Heart right ventricle (tissue), 16 donors: ENCODE data around the gene SMAP1. TPM values are rescaled to one million over a fixed set of nuclear protein-coding genes. Genes with fewer than 3 reads are reported as not detected.

ENCODE experiments used
- ATAC-seq, 8 donors: fragments of 200-7000 bp; cut with Tn5 transposase; one replicate each; pipeline ENCODE4 v1.9.1; 2020; ENCODE audit warnings: mild to moderate bottlenecking in 8 of 8, moderate library complexity in 8 of 8, moderate number of reproducible peaks in 1 of 8
- DNase-seq, 2 donors: peaks; one replicate each; pipeline ENCODE4 v3.0.0-alpha.2; 2020
- H3K27ac ChIP-seq, 10 donors: fragments of 200-600 bp; sonication (generic) in 2 of 10; one replicate each; pipeline versions ENCODE4 v1.5.0 to v1.8.0; 2020 to 2022; ENCODE audit warnings: mild to moderate bottlenecking in 3 of 10
- H3K27me3 ChIP-seq, 7 donors: fragments of 200-600 bp; one replicate each; pipeline ENCODE4 v1.8.0; 2021 to 2022; ENCODE audit warnings: mild to moderate bottlenecking in 2 of 7
- H3K36me3 ChIP-seq, 9 donors: fragments of 200-600 bp; sonication (generic) in 1 of 9; one replicate each; pipeline versions ENCODE4 v1.5.0 to v1.8.0; 2020 to 2022; ENCODE audit warnings: mild to moderate bottlenecking in 2 of 9
- H3K4me1 ChIP-seq, 9 donors: fragments of 200-600 bp; sonication (generic) in 1 of 9; one replicate each; pipeline versions ENCODE4 v1.5.0 to v1.8.0; 2020 to 2022; ENCODE audit warnings: mild to moderate bottlenecking in 4 of 9
- H3K4me3 ChIP-seq, 10 donors: fragments of 200-600 bp; sonication (generic) in 2 of 10; one replicate each; pipeline versions ENCODE4 v1.5.0 to v1.8.0; 2020 to 2022; ENCODE audit warnings: mild to moderate bottlenecking in 7 of 10, moderate library complexity in 2 of 10
- H3K9me3 ChIP-seq, 11 donors: fragments of 200-600 bp in 10 of 11; sonication (generic) in 2 of 11; one replicate each; pipeline versions ENCODE4 v1.5.0 to v1.8.0; 2013 to 2022; ENCODE audit warnings: mild to moderate bottlenecking in 2 of 11, control low read depth in 1 of 11, moderate library complexity in 1 of 11
- CTCF ChIP-seq, 9 donors: fragments of 200-600 bp; sonication (generic) in 2 of 9; IDR thresholded peaks; one replicate each; pipeline versions ENCODE4 v1.5.0 to v1.8.0; 2021 to 2022; ENCODE audit warnings: antibody characterized with exemption in 9 of 9, mild to moderate bottlenecking in 5 of 9, moderate library complexity in 1 of 9
- WGBS, 2 donors: extraction: QIAGEN DNeasy Blood & Tissue Kit; methylation state at CpG; one replicate each; pipeline ENCODE4 v1.1.7; 2013; ENCODE audit warnings: inconsistent platforms in 1 of 2; 5-methylcytosine and 5-hydroxymethylcytosine counted together
- intact Hi-C, 10 donors: fragments of 100-400 bp; cut with DNase I; formaldehyde crosslinking; loops; one replicate each; pipeline versions ENCODE4 v1.11.1 to v1.14.2; 2022
- polyA plus RNA-seq, 2 donors: library from polyadenylated mRNA; stranded (reverse); fragments of 200-250 nt; gene quantifications; one replicate each; pipeline ENCODE4 v1.2.3, GENCODE V29; 2013
- total RNA-seq, 10 donors: library from RNA; stranded (reverse); fragmentation: NEBNext Ultra II Directional in 3 of 10; extraction: Animal tissue kit (Norgen Biotek cat#: 25700) in 3 of 10; gene quantifications; one replicate each; pipeline versions ENCODE4 v1.2.1 to v1.2.4, GENCODE V29; 2021 to 2023
- donor health status: Arrhythmogenic right ventricular cardiomyopathy.
- donor health status: ischemic (EF 13 %, LVEDD 7.1; RV severe dilation, severe dysfunction).
- donor health status: healthy with polysubstance abuse.
- donor health status: DM: no; HTN: yes; CAD: no.
- donor health status: DM: no; HTN: no; CAD: no.
- donor health status: ischemic (EF 25% LVEDD 6.9; RV normal size, moderate dysfunction).
- donor health status: ischemic (EF 25% LVEDD 5.7; RV mildly dilated, moderate dysfunction).
- donor health status: healthy.
- donor health status: DM: yes; HTN: yes; CAD: no.
- donor health status: Ischemic cardiomyopathy.
- donor health status: ischemic (EF 35%, LVEDD 5.7; RV mildly dilated, moderate dysfunction).
- donor health status: nonischemic (EF 11% LVEDD 7.7; RV severe dilation, severe dysfunction).
- donor health status: DM: yes; HTN: yes; CAD: no.
- donor health status: PGD.
- donor health status: ischemic (EF 29% LVEDD 5.4; RV normal size, mild dysfunction).
- donor health status: nonischemic (EF 23%, LVEDD 6.1; RV moderate dilation, normal function).

The SMAP1 gene
- total and polyA plus RNA-seq, 12 donors = 12.8 to 36.3 (median 30.3) TPM

- no peak for DNase-seq
- Histone ChIP-seq H3K36me3 (no peaks in the 10 kb centered on the region), H3K27me3 (peaks cover 0 to 2% (median 0%) of the 10 kb centered on the region in 7 donors), H3K4me1 (no peaks in the 10 kb centered on the region), H3K9me3 (no peaks in the 10 kb centered on the region), H3K4me3 (no peak overlapping the region), H3K27ac (no peak overlapping the region)
- ATAC-seq = no peak
- intact Hi-C loops = loop anchor here in 7 of 10 donors (5.0 to 10.0 kb wide), 6 partner anchors 68 to 362 kb away; partner anchors contain the start of gene B3GAT2 (in 1 of the 7)
- no peak for TF ChIP-seq CTCF (IDR thresholded peaks at IDR 0.05)
- WGBS, 2 donors = 86 to 93% methylated on average over 2 of the region's 2 CpGs
Observed at GRCh38 chr6:70886661-70887060, 219.0 kb downstream of the SMAP1 start.

- H3K4me1 ChIP-seq = no peaks in the 10 kb centered on the region
- H3K27ac ChIP-seq = no peak overlapping the region
- TF ChIP-seq CTCF (IDR thresholded peaks at IDR 0.05) = no peak
- H3K4me3 ChIP-seq = no peak overlapping the region
- DNase-seq (no peak), ATAC-seq (no peak)
- no peaks in the 10 kb centered on the region for H3K27me3 ChIP-seq
- no peaks in the 10 kb centered on the region for H3K9me3 ChIP-seq
- 81 to 89% methylated on average over 7 of the region's 7 CpGs for WGBS, 2 donors
- H3K36me3 ChIP-seq = no peaks in the 10 kb centered on the region
- intact Hi-C loops = loop anchor here in 7 of 10 donors (5.0 to 10.0 kb wide), 6 partner anchors 66 to 364 kb away; partner anchors contain the start of gene B3GAT2 (in 1 of the 7)
Observed at GRCh38 chr6:70889270-70889669, 221.6 kb downstream of the SMAP1 start.

GRCh38 chr6:70894001-70894400 is 226.3 kb downstream of the SMAP1 start:
- Histone ChIP-seq H3K36me3 (no peaks in the 10 kb centered on the region), H3K27ac (no peak overlapping the region), H3K4me1 (peaks cover 0 to 4% (median 0%) of the 10 kb centered on the region in 9 donors), H3K27me3 (no peaks in the 10 kb centered on the region), H3K9me3 (no peaks in the 10 kb centered on the region), H3K4me3 (no peak overlapping the region)
- DNase-seq (no peak), ATAC-seq (no peak)
- intact Hi-C loops = no loop called here
- WGBS, 2 donors = 92 to 96% methylated on average over 12 of the region's 12 CpGs
- no peak for TF ChIP-seq CTCF (IDR thresholded peaks at IDR 0.05)

GRCh38 chr6:70900047-70900446 is 232.4 kb downstream of the SMAP1 start:
- Histone ChIP-seq H3K9me3 (no peaks in the 10 kb centered on the region), H3K36me3 (no peaks in the 10 kb centered on the region), H3K4me3 (no peak overlapping the region), H3K27me3 (no peaks in the 10 kb centered on the region), H3K4me1 (peaks cover 0 to 4% (median 0%) of the 10 kb centered on the region in 9 donors), H3K27ac (no peak overlapping the region)
- peak in 7 of 8 donors; percentile 49 to 93 (median 86) for ATAC-seq
- TF ChIP-seq CTCF (IDR thresholded peaks at IDR 0.05) = no peak
- WGBS, 2 donors = 56 to 62% methylated on average over 2 of the region's 2 CpGs
- peak in 1 of 2 donors; percentile 19 for DNase-seq
- intact Hi-C loops = no loop called here
